Activated CD8-positive, alpha-beta memory T cell treated with anti-CD3 and anti-CD28 coated beads, Interleukin-2, amount 50 U/mL, for 24 hours (primary cell): ENCODE data around the gene RPS27L.

Experiments used
- DNase-seq: peaks from one replicate; pipeline ENCODE4 v3.0.0-alpha.2; 2020; ENCODE audit errors: extremely low read depth

Gene RPS27L

GRCh38 chr15:63157118-63157843 lies at the start of gene RPS27L:
Gene RPS27L, minus strand, starts transcription at chr15:63157477. Its CDS starts 72 bp downstream, at chr15:63157405.
- DNase-seq = peak; percentile 74

GRCh38 chr15:63206079-63206478 lies 48.8 kb upstream of the RPS27L start:
- DNase-seq = no peak

DNA sequence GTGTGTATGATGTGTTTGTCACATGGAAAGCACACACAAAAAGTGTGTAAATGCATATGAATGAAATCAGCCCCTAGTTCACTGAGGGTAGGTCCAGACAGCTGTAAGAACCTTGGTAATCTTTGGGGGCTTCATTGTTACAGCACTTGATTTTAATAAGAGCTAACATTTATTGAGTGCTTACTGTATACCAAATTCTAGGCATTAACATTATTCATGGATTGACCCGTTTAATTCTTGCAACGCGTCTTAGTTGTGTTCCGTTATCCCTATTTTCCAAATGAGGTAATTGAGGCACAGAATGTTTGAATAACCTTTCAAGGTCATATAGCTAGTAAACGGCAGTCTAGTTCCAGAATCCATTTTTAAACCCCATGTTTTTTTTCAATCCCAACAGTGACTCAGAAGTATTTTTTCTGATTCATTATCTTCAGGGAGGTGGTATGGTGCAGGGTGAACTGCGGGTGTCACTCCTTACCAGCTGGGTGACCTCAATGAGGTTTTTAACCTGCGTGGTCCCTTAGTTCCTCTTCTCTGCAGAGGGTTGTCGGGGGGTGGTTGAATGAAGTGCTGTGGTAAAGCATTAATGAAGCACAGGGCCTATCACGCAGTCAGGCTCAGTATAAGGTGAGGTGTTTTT lies 46.3 kb upstream of the RPS27L start:
- DNase-seq = no peak

GRCh38 chr15:63202861-63203260 lies 45.6 kb upstream of the RPS27L start:
- no peak for DNase-seq

DNA sequence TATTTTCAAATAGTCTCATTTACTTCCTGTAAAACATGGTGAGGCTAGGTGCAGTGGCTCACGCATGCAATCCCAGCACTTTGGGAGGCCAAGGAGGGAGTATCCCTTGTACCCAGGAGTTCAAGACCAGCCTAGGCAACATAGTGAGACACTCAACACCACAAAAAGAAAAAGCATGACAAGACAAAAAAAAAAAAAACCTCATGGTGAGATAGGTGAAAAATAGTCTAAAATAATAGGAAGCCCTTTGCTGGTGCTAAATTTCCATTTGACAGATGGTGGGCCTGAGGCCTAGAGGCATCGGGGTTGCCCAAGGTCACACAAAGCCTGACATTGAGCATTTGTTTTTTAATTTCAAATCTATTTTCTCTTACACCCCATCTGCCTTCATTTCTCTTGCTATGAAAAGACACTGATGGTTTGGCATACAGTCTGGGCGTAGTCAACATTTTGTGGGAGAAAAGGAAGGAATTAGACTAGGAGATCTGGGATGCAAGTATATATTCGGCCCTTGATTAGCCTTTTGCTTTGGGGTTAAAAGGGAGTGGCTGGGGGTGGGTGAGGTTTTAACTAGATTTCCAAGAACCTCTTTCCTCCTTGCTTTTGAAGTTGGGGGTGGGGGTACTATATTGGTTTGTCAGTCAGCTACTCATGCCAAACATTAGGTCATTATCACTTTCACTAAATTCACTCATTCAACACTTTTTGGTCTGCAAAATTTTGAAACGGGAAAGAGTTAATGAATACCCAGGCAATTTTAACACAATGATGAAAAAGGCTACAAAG lies 43.4 kb upstream of the RPS27L start:
- DNase-seq = no peak

- no peak for DNase-seq
These were observed 41.3 kb upstream of the RPS27L start for GRCh38 chr15:63198371-63199250.

DNA sequence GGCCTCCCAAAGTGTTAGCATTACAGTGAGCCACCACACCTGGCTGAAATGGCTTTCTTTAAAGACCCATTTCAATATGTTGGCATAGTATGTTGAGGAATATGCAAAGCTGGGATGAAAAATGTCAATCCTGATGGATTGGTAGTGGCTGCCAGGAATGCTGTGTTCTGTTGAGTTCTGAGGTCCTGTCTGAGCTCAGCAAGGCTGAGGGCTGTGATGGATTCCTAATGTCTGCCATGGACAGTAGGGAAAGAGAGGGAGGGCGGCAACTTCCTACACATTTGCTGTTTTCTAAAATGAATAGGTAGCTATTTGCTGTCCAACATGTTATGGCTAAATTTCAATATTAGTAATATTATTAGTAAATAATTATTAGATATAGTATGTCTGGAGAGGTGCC lies 40.3 kb upstream of the RPS27L start:
- DNase-seq = no peak

DNA sequence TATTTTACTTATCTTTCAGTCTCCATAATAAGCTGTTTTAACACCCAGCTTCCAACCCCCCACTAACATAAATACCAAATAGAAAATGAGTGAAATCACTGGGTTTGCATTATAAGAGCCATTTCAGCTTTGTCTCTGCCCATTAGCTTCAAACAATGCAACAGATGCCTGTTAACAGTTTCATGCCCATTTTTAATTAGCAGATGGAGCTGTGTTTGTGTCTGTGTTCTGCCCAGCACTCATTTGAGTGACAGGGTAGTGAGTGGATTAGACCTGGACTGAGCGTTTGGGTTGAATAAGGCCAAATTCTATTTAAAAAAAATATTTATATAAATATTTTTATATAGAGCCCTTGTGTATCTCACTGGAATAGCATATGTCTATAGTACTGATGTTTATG lies 39.6 kb upstream of the RPS27L start:
- no peak for DNase-seq

DNA sequence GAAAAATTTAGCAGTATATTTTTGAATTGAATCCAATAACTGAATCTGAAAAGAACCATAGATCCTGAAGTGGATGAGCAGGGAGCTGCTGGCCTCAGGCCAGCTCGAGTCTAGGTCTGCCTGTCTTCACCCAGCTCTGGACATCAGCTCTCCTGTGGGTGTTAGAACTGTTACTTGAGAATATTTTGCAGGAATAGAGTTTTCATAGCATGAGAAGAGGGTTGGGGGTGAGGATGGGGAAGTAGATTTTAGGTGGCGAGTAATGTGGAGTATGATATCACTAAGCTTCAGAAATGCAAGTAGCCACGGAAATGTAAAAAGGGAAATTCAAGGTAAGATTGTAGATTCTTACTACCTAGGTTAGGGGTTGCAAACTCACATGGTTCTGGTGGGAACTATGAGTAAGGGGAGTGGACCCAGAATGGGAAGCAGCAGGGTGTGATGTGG lies 38.3 kb upstream of the RPS27L start:
- DNase-seq = no peak

DNA sequence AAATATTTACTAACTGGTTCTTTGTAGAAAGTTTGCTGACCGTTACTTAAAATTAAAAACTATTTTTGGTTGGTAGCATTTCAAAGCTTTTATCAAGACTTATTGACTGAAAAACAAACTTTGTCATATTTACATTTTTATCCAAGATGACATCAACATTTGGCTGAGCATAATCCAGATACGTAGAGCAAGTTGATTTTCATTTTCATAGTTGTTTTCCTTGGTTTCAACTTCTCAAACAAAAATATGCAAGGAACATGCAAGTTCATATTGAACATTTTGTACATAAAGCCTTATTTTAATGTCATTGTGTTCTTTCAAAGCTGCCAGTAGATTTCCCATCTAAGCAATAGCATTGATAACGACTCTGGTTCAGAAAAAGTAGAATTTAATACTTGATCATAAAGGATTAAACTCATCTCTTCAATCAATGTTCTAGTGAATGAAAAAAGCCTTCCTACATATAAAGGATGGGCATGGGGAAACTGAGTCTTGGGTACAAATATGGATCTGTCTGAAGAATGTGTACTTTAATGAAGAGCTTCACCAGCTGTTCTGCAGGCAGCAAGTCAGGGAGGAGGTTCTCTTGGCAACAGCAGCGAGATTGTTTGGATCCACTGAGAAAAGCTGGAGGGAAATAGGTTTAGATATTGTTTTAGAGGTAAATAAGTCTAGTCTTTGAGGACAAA lies 37.7 kb upstream of the RPS27L start:
- no peak for DNase-seq

GRCh38 chr15:63194302-63194701 lies 37.0 kb upstream of the RPS27L start:
- no peak for DNase-seq

GRCh38 chr15:63192619-63193206 lies 35.4 kb upstream of the RPS27L start:
- no peak for DNase-seq

GRCh38 chr15:63191895-63192618 lies 34.8 kb upstream of the RPS27L start:
- DNase-seq = no peak

DNA sequence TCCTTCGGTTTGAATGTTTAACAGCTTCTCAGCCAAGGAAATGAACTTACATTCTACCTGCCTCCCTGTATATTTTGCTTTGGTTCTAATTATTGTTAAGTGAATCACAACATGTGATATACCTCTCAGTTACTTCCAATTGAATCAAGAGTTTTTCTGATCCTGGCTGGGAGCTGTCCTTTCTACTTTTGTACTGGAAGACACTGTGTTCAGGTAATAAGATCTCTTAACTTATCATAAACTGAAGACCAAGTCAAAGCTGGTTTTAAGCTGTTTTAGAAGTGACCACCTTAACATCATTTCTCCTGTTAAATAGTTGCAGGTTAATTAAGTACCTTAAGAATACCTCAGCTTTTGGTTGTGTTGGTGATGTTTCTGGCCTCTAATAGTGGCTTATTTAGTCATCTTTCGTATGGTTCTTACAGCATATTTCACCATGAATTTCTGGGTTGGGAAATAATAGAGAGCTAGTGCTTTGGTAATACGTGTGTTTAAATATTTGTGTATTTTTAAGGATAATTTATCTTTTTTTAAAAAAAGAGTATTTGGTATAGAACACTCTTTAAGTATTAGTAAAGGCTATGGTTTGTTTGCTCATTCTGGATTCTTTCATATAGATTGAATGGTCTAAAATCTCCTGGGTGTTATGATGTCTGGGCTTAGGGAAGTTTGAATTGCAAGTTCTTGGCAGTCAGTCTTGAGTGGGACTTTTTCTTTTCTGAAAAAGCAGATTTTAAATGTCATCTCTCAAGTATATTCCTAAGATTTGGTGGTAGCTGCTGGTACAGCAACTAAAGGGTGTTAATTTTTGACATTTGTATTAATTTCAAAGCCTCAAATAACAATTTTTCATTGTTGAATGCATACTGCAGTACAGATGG lies 33.7 kb upstream of the RPS27L start:
- DNase-seq = no peak

- no peak for DNase-seq
These were observed 32.9 kb upstream of the RPS27L start for GRCh38 chr15:63189941-63190768.

GRCh38 chr15:63188926-63189871 lies 31.9 kb upstream of the RPS27L start, which contains the start of gene RAB8B:
Gene RAB8B, plus strand, starts transcription at chr15:63189606. Its CDS starts 19 bp downstream, at chr15:63189625.
- DNase-seq = peak; percentile 93
